OCI-LY7 (cell line): ENCODE results near the gene CNP.

ENCODE experiments used
- EZH2phosphoT487 ChIP-seq: fragments of 200-600 bp; sonication (generic); IDR thresholded peaks from 2 replicates; pipeline ENCODE4 v1.6.1; 2018; ENCODE audit warnings: low read depth, borderline replicate concordance, mild to moderate bottlenecking, mixed run types, antibody characterized with exemption, low read length, moderate library complexity, mixed read lengths
- TF ChIP-seq, protein P1 (sequence below): fragments of 200-600 bp; sonication (generic); conservative IDR thresholded peaks from 2 replicates; pipeline ENCODE4 v1.5.1; 2014; ENCODE audit warnings: mild to moderate bottlenecking, antibody characterized with exemption, low read length, moderate library complexity, mixed read lengths

DNA sequence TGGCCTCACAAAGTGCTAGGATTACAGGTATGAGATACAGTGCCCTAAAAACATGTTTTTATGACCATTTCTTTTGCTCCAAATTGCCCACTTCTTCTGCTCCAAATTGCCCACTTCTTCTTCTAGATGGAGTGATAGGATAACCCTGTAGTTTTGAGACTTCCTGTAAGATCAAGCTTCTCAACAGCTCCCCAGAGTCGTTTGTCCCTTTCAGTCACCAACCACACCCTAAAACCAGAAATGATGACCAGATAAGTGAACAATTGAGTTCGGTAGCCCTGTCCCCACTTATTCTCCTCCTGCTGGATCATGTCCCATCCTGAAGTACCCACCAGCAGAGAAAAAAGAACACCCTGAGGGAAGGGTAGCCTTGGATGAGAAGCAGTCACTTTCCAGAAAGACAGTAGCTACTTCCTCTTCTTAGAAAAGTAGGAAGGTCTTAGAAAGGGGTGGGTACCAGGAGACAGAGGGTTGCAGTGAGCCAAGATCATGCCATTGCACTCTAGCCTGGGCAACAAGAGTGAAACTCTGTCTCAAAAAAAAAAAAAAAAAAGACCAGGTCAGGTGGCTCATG, 33.7 kb upstream of the CNP start:
- TF ChIP-seq, protein P1, sequence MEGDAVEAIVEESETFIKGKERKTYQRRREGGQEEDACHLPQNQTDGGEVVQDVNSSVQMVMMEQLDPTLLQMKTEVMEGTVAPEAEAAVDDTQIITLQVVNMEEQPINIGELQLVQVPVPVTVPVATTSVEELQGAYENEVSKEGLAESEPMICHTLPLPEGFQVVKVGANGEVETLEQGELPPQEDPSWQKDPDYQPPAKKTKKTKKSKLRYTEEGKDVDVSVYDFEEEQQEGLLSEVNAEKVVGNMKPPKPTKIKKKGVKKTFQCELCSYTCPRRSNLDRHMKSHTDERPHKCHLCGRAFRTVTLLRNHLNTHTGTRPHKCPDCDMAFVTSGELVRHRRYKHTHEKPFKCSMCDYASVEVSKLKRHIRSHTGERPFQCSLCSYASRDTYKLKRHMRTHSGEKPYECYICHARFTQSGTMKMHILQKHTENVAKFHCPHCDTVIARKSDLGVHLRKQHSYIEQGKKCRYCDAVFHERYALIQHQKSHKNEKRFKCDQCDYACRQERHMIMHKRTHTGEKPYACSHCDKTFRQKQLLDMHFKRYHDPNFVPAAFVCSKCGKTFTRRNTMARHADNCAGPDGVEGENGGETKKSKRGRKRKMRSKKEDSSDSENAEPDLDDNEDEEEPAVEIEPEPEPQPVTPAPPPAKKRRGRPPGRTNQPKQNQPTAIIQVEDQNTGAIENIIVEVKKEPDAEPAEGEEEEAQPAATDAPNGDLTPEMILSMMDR: no peak
- TF ChIP-seq EZH2phosphoT487: no peak
